Measurements from ENCODE around the gene ACSL5.

ACSL5 gene

GRCh38 chr10:112467541-112468075, 93.7 kb downstream of the ACSL5 start:
- no peak for DNase-seq

- DNase-seq: no peak
These were observed 98.1 kb downstream of the ACSL5 start for GRCh38 chr10:112471878-112472487.

GRCh38 chr10:112475575-112476218, 101.8 kb downstream of the ACSL5 start:
- no peak for DNase-seq

Data from NCI-H2171 (cell line).